HCT116 (cell line): ENCODE data around the gene FAM209B. TPM values are rescaled to one million over a fixed set of nuclear protein-coding genes. Genes with fewer than 3 reads are reported as not detected.

ENCODE experiments used
- ATAC-seq: fragments of 200-7000 bp; cut with Tn5 transposase; 2 replicates; pipeline ENCODE4 v1.9.1; 2020; ENCODE audit warnings: mild to moderate bottlenecking, moderate library complexity
- BruUV-seq: library from RNA; stranded (reverse); fragments of 400-500 nt; replicated peaks from 2 replicates; lab custom pipeline; 2021; lab: Mats Ljungman, UMichigan
- CTCF ChIA-PET: fragments of 300-600 bp; sonication (Branson Sonifier 250); formaldehyde crosslinking; loops from one replicate; lab custom pipeline; 2021; ENCODE audit warnings: antibody characterized with exemption; lab: Charles Lee
- POLR2A ChIA-PET: fragments of 300-600, 350-600 bp; sonication (Branson Sonifier 250); formaldehyde crosslinking; loops from one replicate; lab custom pipeline; 2021; ENCODE audit warnings: antibody characterized with exemption; lab: Charles Lee
- RAD21 ChIA-PET, 2 experiments: fragments of 300-600 bp; sonication (Branson Sonifier 250); formaldehyde crosslinking; loops; one replicate each; lab custom pipeline; 2023; ENCODE audit warnings: low total read pairs in 2 of 2; ENCODE audit not compliant: uncharacterized antibody in 2 of 2, unreplicated experiment in 2 of 2, low non-redundant PET in 1 of 2; lab: Charles Lee
- DNase-seq: peaks from one replicate; pipeline ENCODE4 v3.0.0-alpha.2; 2010; ENCODE audit warnings: low read depth, low spot score
- H2AFZ ChIP-seq: fragments of 200-600 bp; shearing (Covaris generic), sonication (generic); 2 replicates; pipeline ENCODE4 v1.6.1; 2017; ENCODE audit warnings: low read depth, mixed run types, mixed read lengths, antibody characterized with exemption, low read length; ENCODE audit not compliant: poor library complexity, severe bottlenecking
- H3K27ac ChIP-seq: 2 replicates; pipeline ENCODE4 v1.5.1; 2012; ENCODE audit warnings: low read depth, low read length
- H3K27me3 ChIP-seq: fragments of 200-600 bp; sonication (generic); 2 replicates; pipeline ENCODE4 v1.6.1; 2016; ENCODE audit warnings: mixed run types, low read length, mixed read lengths; ENCODE audit not compliant: insufficient read depth
- H3K36me3 ChIP-seq, 2 experiments: fragments of 200-500 bp in 1 of 2; fragments of 200-600 bp in 1 of 2; sonication (Bioruptor generic) in 1 of 2; sonication (generic) in 1 of 2; 2 replicates each; pipeline versions ENCODE4 v1.5.1 to v1.6.1; 2014 to 2016; ENCODE audit warnings: low read length in 2 of 2, inconsistent platforms in 1 of 2, mixed read lengths in 1 of 2, mixed run types in 1 of 2; ENCODE audit not compliant: insufficient read depth in 2 of 2, control insufficient read depth in 1 of 2
- H3K4me1 ChIP-seq, 2 experiments: fragments of 200-600 bp in 1 of 2; sonication (generic) in 1 of 2; 2 replicates each; pipeline versions ENCODE4 v1.5.1 to v1.6.1; 2012 to 2017; ENCODE audit warnings: low read length in 2 of 2, inconsistent platforms in 1 of 2, mild to moderate bottlenecking in 1 of 2, mixed read lengths in 1 of 2, mixed run types in 1 of 2, moderate library complexity in 1 of 2; ENCODE audit not compliant: insufficient read depth in 2 of 2, control insufficient read depth in 1 of 2
- H3K4me2 ChIP-seq: fragments of 200-600 bp; sonication (generic); 2 replicates; pipeline ENCODE4 v1.6.1; 2017; ENCODE audit warnings: mixed run types, low read length, mixed read lengths
- H3K4me3 ChIP-seq, 2 experiments: fragments of 200-600 bp in 1 of 2; sonication (generic) in 1 of 2; replicated peaks in 1 of 2; 2 replicates each; pipeline ENCODE4 v1.5.1; 2011 to 2016; ENCODE audit warnings: low read length in 2 of 2, control low read depth in 1 of 2, low read depth in 1 of 2, mild to moderate bottlenecking in 1 of 2, mixed read lengths in 1 of 2, mixed run types in 1 of 2
- H3K79me2 ChIP-seq: fragments of 200-600 bp; sonication (generic); 2 replicates; pipeline ENCODE4 v1.6.1; 2017; ENCODE audit warnings: mild to moderate bottlenecking, mixed run types, low read length, moderate library complexity, mixed read lengths; ENCODE audit not compliant: insufficient read depth
- H3K9ac ChIP-seq: fragments of 200-600 bp; sonication (generic); 2 replicates; pipeline ENCODE4 v1.6.1; 2016; ENCODE audit warnings: low read length, mixed read lengths
- H3K9me2 ChIP-seq: fragments of 200-600 bp; sonication (generic), shearing (Covaris generic); 2 replicates; pipeline ENCODE4 v1.6.1; 2017; ENCODE audit warnings: mixed run types, mild to moderate bottlenecking, moderate library complexity; ENCODE audit not compliant: insufficient read depth
- H3K9me3 ChIP-seq, 2 experiments: fragments of 200-500 bp in 1 of 2; fragments of 200-600 bp in 1 of 2; sonication (Bioruptor generic) in 1 of 2; sonication (generic) in 1 of 2; 2 replicates each; pipeline ENCODE4 v1.6.1; 2014 to 2017; ENCODE audit warnings: low read length in 2 of 2, mixed read lengths in 2 of 2, inconsistent platforms in 1 of 2, low read depth in 1 of 2, mild to moderate bottlenecking in 1 of 2, mixed run types in 1 of 2, moderate library complexity in 1 of 2; ENCODE audit not compliant: control insufficient read depth in 1 of 2, insufficient read depth in 1 of 2
- H4K20me1 ChIP-seq: fragments of 200-600 bp; sonication (generic), shearing (Covaris generic); 2 replicates; pipeline ENCODE4 v1.6.1; 2017; ENCODE audit warnings: mixed run types, mild to moderate bottlenecking, moderate library complexity; ENCODE audit not compliant: insufficient read depth
- CBX3 ChIP-seq: IDR thresholded peaks from 2 replicates; pipeline ENCODE4 v1.6.1; 2012; ENCODE audit warnings: low read depth
- CEBPB ChIP-seq: IDR thresholded peaks from 2 replicates; pipeline ENCODE4 v1.6.1; 2012; ENCODE audit warnings: low read depth
- ELF1 ChIP-seq: IDR thresholded peaks from 2 replicates; pipeline ENCODE4 v1.6.1; 2012; ENCODE audit warnings: low read depth, borderline replicate concordance
- EZH2 ChIP-seq: fragments of 200-600 bp; sonication (generic); IDR thresholded peaks from 2 replicates; pipeline ENCODE4 v1.6.1; 2017; ENCODE audit warnings: antibody characterized with exemption, mixed run types
- FOSL1 ChIP-seq: IDR thresholded peaks from 2 replicates; pipeline ENCODE4 v1.6.1; 2012; ENCODE audit warnings: low read depth
- JUND ChIP-seq: IDR thresholded peaks from 2 replicates; pipeline ENCODE4 v1.6.1; 2012
- POLR2AphosphoS5 ChIP-seq: IDR thresholded peaks from 2 replicates; pipeline ENCODE4 v1.6.1; 2011; ENCODE audit warnings: mild to moderate bottlenecking, low read depth, low read length, moderate library complexity
- RAD21 ChIP-seq: IDR thresholded peaks from 2 replicates; pipeline ENCODE4 v1.6.1; 2012; ENCODE audit warnings: low read depth, mild to moderate bottlenecking
- SIN3A ChIP-seq: IDR thresholded peaks from 2 replicates; pipeline ENCODE4 v1.6.1; 2012; ENCODE audit warnings: low read depth
- SRF ChIP-seq: IDR thresholded peaks from 2 replicates; pipeline ENCODE4 v1.6.1; 2012; ENCODE audit warnings: low read depth
- TCF7L2 ChIP-seq: IDR thresholded peaks from 2 replicates; pipeline ENCODE4 v1.7.0; 2011; ENCODE audit warnings: borderline replicate concordance, inconsistent platforms; ENCODE audit not compliant: insufficient read depth, insufficient read length; ENCODE audit errors: extremely low read depth
- YY1 ChIP-seq: IDR thresholded peaks from 2 replicates; pipeline ENCODE4 v1.6.1; 2011; ENCODE audit warnings: low read length, low read depth, moderate library complexity, mild to moderate bottlenecking; ENCODE audit not compliant: insufficient replicate concordance; ENCODE audit errors: extremely low read depth
- intact Hi-C: fragments of 100-400 bp; cut with micrococcal nuclease; formaldehyde crosslinking; loops from 2 replicates; pipeline ENCODE4 v1.10.0; 2022
- total RNA-seq: library from RNA; stranded (reverse); gene quantifications from one replicate; pipeline ENCODE4 v1.2.1, GENCODE V29; 2021; ENCODE audit not compliant: unreplicated experiment
- TF ChIP-seq, protein P1 (sequence below): IDR thresholded peaks from 2 replicates; pipeline ENCODE4 v1.6.1; 2012; ENCODE audit warnings: low read depth
- TF ChIP-seq, protein P2 (sequence below): IDR thresholded peaks from 2 replicates; pipeline ENCODE4 v1.6.1; 2012

Gene FAM209B
- total RNA-seq, 1 experiment from 2014 or later, result not detected

DNA sequence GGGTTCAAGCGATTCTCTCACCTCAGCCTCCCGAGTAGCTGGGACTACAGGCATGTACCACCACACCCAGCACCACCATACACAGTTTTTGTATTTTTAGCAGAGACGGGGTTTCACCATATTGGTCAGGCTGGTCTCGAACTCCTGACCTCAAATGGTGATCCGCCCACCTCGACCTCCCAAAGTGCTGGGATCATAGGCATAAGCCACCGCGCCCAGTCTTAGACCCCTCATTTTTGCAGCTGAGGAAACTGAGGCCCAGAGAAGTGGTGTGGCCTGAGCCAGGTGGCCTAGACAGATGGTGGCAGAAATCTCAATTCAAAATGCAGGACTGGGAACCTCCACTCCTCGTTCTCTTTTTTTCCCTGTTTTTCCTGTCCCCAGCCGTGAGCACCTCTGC is 21.1 kb upstream of the FAM209B start:
- no peaks in the 10 kb centered on the region for H3K4me1 ChIP-seq
- H3K9me2 ChIP-seq, result no peaks in the 10 kb centered on the region
- H4K20me1 ChIP-seq, result no peaks in the 10 kb centered on the region
- no peak overlapping the region for H2AFZ ChIP-seq
- DNase-seq (no peak), ATAC-seq (no peak)
- H3K9ac ChIP-seq, result no peak overlapping the region
- BruUV-seq, result no TSS peak
- RAD21 ChIA-PET, result no interaction called here
- H3K27me3 ChIP-seq, result no peaks in the 10 kb centered on the region
- no peak for TF ChIP-seq EZH2
- no peak for TF ChIP-seq YY1
- TF ChIP-seq JUND, result no peak
- POLR2A ChIA-PET, result no interaction called here
- no peak overlapping the region for H3K4me3 ChIP-seq
- no peaks in the 10 kb centered on the region for H3K9me3 ChIP-seq
- intact Hi-C loops, result no loop called here
- H3K4me2 ChIP-seq, result no peak overlapping the region
- peaks cover 8% of the 10 kb centered on the region for H3K79me2 ChIP-seq
- H3K27ac ChIP-seq, result no peak overlapping the region
- CTCF ChIA-PET, result no interaction called here
- peaks cover 0 to 9% of the 10 kb centered on the region in 2 experiments; a peak in 2 of 4 replicates for H3K36me3 ChIP-seq

DNA sequence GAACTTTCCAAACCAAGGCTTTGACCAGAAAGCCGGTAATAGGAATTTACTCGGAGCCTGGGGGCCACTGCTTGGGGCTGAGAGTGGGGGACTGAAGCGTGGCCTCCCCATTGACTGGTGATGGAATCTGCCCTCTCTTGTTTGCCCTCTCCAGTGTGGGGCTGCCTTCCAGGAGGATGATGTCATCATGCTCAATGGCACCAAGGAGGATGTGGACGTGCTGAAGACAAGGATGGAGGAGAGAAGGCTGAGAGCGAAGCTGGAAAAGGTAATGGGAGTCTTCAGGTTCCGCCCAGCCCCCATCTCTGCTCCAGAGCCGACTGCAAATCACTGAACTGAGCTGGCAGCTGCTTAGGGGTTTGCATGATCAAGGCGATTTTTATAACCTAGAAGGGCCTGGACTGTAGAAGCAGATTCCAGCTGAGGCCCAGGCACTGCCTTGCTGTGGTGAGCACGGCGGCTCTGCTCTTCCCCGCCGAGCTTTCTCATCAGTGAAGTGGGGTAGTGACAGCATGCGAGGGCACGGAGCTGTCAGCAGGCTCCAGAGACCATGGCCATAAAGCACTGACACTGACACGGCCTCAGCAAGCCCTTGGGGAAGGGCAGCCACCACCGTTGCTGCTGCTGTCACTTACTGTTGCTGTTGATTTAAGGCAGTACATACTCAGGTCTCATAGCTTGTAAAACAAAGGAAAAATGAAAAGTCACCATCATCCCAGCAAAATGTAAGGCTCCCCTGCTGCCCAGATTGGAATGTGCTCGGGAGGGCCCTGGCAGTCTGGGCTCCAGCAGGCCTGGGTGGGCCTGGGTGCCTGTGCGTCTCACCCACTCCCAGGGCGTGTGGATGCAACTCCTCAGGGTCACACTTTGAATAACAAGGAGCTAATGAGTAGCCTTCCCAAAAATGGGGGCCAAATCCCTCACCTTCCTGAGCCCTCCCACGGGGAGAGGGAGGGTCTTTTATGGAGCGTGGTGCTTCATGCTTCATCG is 19.6 kb upstream of the FAM209B start:
- intact Hi-C loops, result no loop called here
- no peaks in the 10 kb centered on the region for H4K20me1 ChIP-seq
- H3K27ac ChIP-seq, result no peak overlapping the region
- ChIA-PET POLR2A (no interaction called here), RAD21 (no interaction called here), CTCF (interaction anchor here (1.1 kb wide), 1 partner anchor 155 kb away, joined by 3 read pairs; the partner anchor contains the start of gene FAM210B)
- peaks cover 11 to 16% of the 10 kb centered on the region in 2 experiments; a peak in 2 of 4 replicates for H3K36me3 ChIP-seq
- no peak overlapping the region for H2AFZ ChIP-seq
- no peak overlapping the region for H3K4me2 ChIP-seq
- no peak for DNase-seq
- no peaks in the 10 kb centered on the region; the same call in 1 of the 2 replicates for H3K79me2 ChIP-seq
- H3K9ac ChIP-seq, result no peak overlapping the region
- no peaks in the 10 kb centered on the region for H3K9me2 ChIP-seq
- H3K4me1 ChIP-seq, result no peaks in the 10 kb centered on the region
- BruUV-seq, result no TSS peak
- no peaks in the 10 kb centered on the region for H3K9me3 ChIP-seq
- H3K4me3 ChIP-seq, result no peak overlapping the region
- ATAC-seq, result no peak
- H3K27me3 ChIP-seq, result no peaks in the 10 kb centered on the region
- TF ChIP-seq ELF1 (no peak), JUND (no peak), YY1 (no peak), CEBPB (no peak), EZH2 (no peak), FOSL1 (no peak), CBX3 (no peak), TCF7L2 (no peak), SRF (no peak), POLR2AphosphoS5 (no peak), RAD21 (no peak), SIN3A (no peak)
- TF ChIP-seq, protein P1, sequence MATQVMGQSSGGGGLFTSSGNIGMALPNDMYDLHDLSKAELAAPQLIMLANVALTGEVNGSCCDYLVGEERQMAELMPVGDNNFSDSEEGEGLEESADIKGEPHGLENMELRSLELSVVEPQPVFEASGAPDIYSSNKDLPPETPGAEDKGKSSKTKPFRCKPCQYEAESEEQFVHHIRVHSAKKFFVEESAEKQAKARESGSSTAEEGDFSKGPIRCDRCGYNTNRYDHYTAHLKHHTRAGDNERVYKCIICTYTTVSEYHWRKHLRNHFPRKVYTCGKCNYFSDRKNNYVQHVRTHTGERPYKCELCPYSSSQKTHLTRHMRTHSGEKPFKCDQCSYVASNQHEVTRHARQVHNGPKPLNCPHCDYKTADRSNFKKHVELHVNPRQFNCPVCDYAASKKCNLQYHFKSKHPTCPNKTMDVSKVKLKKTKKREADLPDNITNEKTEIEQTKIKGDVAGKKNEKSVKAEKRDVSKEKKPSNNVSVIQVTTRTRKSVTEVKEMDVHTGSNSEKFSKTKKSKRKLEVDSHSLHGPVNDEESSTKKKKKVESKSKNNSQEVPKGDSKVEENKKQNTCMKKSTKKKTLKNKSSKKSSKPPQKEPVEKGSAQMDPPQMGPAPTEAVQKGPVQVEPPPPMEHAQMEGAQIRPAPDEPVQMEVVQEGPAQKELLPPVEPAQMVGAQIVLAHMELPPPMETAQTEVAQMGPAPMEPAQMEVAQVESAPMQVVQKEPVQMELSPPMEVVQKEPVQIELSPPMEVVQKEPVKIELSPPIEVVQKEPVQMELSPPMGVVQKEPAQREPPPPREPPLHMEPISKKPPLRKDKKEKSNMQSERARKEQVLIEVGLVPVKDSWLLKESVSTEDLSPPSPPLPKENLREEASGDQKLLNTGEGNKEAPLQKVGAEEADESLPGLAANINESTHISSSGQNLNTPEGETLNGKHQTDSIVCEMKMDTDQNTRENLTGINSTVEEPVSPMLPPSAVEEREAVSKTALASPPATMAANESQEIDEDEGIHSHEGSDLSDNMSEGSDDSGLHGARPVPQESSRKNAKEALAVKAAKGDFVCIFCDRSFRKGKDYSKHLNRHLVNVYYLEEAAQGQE, result no peak
- TF ChIP-seq, protein P2, sequence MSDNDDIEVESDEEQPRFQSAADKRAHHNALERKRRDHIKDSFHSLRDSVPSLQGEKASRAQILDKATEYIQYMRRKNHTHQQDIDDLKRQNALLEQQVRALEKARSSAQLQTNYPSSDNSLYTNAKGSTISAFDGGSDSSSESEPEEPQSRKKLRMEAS, result no peak
